ENCODE measurements around the gene PLEKHJ1. TPM values are rescaled to one million over a fixed set of nuclear protein-coding genes. Genes with fewer than 3 reads are reported as not detected.

The PLEKHJ1 gene
- total and polyA plus RNA-seq, 9 of the 15 experiments (the other 6 are each of a cell fraction or from before 2014, with no cell fraction given): 1.5 to 188 (median 63.9) TPM

- peaks cover 5% of the 10 kb centered on the region; the same call in 2 of the 3 replicates for H3K36me3 ChIP-seq (ENCODE audit: control insufficient read depth, insufficient read depth, low read length)
- peak; percentile 51 to 91 (median 64) for DNase-seq (ENCODE audit: extremely low read depth in 1 of 4, low spot score in 3 of 4)
- H3K27me3 ChIP-seq (ENCODE audit: control insufficient read depth in 2 of 2, insufficient read depth in 2 of 2, low read length in 2 of 2): no peaks in the 10 kb centered on the region
- in situ Hi-C loops (cut with MboI) (no loop called here), intact Hi-C loops (cut with micrococcal nuclease) (loop anchor here (10.0 kb wide), 1 partner anchor 102 kb away; the partner anchor contains the start of gene DOT1L)
- ChIA-PET CTCF (ENCODE audit: low intra/inter-chr PET ratio) (no interaction called here), POLR2A (interaction anchor here (0.6 to 1.7 kb wide), 4 partner anchors 10 to 717 kb away, joined by 3 to 6 read pairs (median 3); no protein-coding TSS in a partner anchor)
- peak overlapping the region; percentile 82 for H2AFZ ChIP-seq (ENCODE audit: low read depth, low read length)
- no TSS peak for BruUV-seq (replicated peaks)
- H3K4me3 ChIP-seq: no peak overlapping the region
- FAIRE-seq: peak; percentile 88
- H3K9ac ChIP-seq (ENCODE audit: insufficient read depth in 1 of 2, low read depth in 2 of 2, low read length in 2 of 2): peak overlapping the region; percentile 27 to 86; a peak in 3 of 4 replicates
- no peaks in the 10 kb centered on the region for H3K9me3 ChIP-seq (replicated peaks; ENCODE audit: control insufficient read depth, insufficient read depth, low read depth, low read length)
- H3K27ac ChIP-seq (ENCODE audit: extremely low read depth, low read depth, low read length): peak overlapping the region; percentile 49
- peaks cover 18% of the 10 kb centered on the region for H4K20me1 ChIP-seq (replicated peaks; ENCODE audit: control insufficient read depth, insufficient read depth, low read length)
- H3K9me1 ChIP-seq (ENCODE audit: control insufficient read depth, insufficient read depth, low read length): no peaks in the 10 kb centered on the region
- peaks cover 30% of the 10 kb centered on the region for H3K79me2 ChIP-seq (ENCODE audit: control insufficient read depth, insufficient read depth, low read length)
- WGBS (ENCODE audit: insufficient coverage, low coverage, missing lambda C conversion rate): 36% methylated on average over 12 of the region's 18 CpGs
- H3K4me2 ChIP-seq (ENCODE audit: insufficient read depth, low read length): peak overlapping the region; percentile 55
- ATAC-seq: peak; percentile 40
- peaks cover 24 to 62% of the 10 kb centered on the region in 2 experiments for H3K4me1 ChIP-seq (replicated peaks in 1 of 2; ENCODE audit: control insufficient read depth in 2 of 2, insufficient read depth in 2 of 2, low read length in 2 of 2)
- 0 out of 2 replicates have a peak, but pooled peaks have one; percentile 32 for TF ChIP-seq CBX1 (IDR thresholded peaks at IDR 0.05; ENCODE audit: low read depth)
- peak; percentile 51 for TF ChIP-seq KDM5B (IDR thresholded peaks at IDR 0.05; ENCODE audit: insufficient replicate concordance, low read depth, low read length)
- no peak for TF ChIP-seq ZC3H4 (CRISPR knock-in tag; IDR thresholded peaks at IDR 0.05; ENCODE audit: borderline replicate concordance)
- TF ChIP-seq, protein P1, sequence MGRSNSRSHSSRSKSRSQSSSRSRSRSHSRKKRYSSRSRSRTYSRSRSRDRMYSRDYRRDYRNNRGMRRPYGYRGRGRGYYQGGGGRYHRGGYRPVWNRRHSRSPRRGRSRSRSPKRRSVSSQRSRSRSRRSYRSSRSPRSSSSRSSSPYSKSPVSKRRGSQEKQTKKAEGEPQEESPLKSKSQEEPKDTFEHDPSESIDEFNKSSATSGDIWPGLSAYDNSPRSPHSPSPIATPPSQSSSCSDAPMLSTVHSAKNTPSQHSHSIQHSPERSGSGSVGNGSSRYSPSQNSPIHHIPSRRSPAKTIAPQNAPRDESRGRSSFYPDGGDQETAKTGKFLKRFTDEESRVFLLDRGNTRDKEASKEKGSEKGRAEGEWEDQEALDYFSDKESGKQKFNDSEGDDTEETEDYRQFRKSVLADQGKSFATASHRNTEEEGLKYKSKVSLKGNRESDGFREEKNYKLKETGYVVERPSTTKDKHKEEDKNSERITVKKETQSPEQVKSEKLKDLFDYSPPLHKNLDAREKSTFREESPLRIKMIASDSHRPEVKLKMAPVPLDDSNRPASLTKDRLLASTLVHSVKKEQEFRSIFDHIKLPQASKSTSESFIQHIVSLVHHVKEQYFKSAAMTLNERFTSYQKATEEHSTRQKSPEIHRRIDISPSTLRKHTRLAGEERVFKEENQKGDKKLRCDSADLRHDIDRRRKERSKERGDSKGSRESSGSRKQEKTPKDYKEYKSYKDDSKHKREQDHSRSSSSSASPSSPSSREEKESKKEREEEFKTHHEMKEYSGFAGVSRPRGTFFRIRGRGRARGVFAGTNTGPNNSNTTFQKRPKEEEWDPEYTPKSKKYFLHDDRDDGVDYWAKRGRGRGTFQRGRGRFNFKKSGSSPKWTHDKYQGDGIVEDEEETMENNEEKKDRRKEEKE (IDR thresholded peaks at IDR 0.05; ENCODE audit: borderline replicate concordance in 1 of 2, control insufficient read depth in 1 of 2, low read depth in 2 of 2, low read length in 1 of 2): no peak
- TF ChIP-seq ZNF311 (CRISPR knock-in tag; IDR thresholded peaks at IDR 0.05): 0 out of 2 replicates have a peak, but pooled peaks have one; percentile 51
- TF ChIP-seq, protein P2, sequence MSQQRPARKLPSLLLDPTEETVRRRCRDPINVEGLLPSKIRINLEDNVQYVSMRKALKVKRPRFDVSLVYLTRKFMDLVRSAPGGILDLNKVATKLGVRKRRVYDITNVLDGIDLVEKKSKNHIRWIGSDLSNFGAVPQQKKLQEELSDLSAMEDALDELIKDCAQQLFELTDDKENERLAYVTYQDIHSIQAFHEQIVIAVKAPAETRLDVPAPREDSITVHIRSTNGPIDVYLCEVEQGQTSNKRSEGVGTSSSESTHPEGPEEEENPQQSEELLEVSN (IDR thresholded peaks at IDR 0.05; ENCODE audit: borderline replicate concordance in 1 of 2, extremely low read depth in 1 of 2, insufficient read depth in 1 of 2, insufficient read length in 1 of 2, low read depth in 1 of 2, low read length in 1 of 2, poor library complexity in 1 of 2, severe bottlenecking in 1 of 2): peak; percentile 57 to 65
- TF ChIP-seq, protein P3, sequence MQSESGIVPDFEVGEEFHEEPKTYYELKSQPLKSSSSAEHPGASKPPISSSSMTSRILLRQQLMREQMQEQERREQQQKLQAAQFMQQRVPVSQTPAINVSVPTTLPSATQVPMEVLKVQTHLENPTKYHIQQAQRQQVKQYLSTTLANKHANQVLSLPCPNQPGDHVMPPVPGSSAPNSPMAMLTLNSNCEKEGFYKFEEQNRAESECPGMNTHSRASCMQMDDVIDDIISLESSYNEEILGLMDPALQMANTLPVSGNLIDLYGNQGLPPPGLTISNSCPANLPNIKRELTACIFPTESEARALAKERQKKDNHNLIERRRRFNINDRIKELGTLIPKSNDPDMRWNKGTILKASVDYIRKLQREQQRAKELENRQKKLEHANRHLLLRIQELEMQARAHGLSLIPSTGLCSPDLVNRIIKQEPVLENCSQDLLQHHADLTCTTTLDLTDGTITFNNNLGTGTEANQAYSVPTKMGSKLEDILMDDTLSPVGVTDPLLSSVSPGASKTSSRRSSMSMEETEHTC (IDR thresholded peaks at IDR 0.05): 0 out of 2 replicates have a peak, but pooled peaks have one; percentile 20
- TF ChIP-seq, protein P4, sequence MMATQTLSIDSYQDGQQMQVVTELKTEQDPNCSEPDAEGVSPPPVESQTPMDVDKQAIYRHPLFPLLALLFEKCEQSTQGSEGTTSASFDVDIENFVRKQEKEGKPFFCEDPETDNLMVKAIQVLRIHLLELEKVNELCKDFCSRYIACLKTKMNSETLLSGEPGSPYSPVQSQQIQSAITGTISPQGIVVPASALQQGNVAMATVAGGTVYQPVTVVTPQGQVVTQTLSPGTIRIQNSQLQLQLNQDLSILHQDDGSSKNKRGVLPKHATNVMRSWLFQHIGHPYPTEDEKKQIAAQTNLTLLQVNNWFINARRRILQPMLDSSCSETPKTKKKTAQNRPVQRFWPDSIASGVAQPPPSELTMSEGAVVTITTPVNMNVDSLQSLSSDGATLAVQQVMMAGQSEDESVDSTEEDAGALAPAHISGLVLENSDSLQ (IDR thresholded peaks at IDR 0.05): peak; percentile 81
- no peak for TF ChIP-seq SIN3B (IDR thresholded peaks at IDR 0.05; ENCODE audit: low read depth)
- TF ChIP-seq GABPB2 (CRISPR knock-in tag; conservative IDR thresholded peaks at IDR 0.05): no peak
- no peak for TF ChIP-seq SOX6 (IDR thresholded peaks at IDR 0.05)
- TF ChIP-seq MBD2 (IDR thresholded peaks at IDR 0.05; ENCODE audit: borderline replicate concordance, low read depth): 0 out of 2 replicates have a peak, but pooled peaks have one; percentile 14
Observed at GRCh38 chr19:2266183-2266993, 30.3 kb upstream of the PLEKHJ1 start.

Measured in K562 (cell line).